ENCODE data around the gene IL9R. TPM values are rescaled to one million over a fixed set of nuclear protein-coding genes. Genes with fewer than 3 reads are reported as not detected.

IL9R gene
- total and polyA plus RNA-seq, 10 of the 15 experiments (the other 5 are each of a cell fraction or from before 2014, with no cell fraction given): 0.47 to 5.9 (median 2.4) TPM

GRCh38 chrX:156000361-156000926 lies 2.9 kb downstream of the IL9R start:
- ATAC-seq: no peak
- ChIA-PET POLR2A (no interaction called here), RAD21 (ENCODE audit: unreplicated experiment) (no interaction called here), CTCF (no interaction called here), SMC1A (ENCODE audit: uncharacterized antibody, unreplicated experiment) (no interaction called here)
- TF ChIP-seq JUNB (IDR thresholded peaks at IDR 0.05): no peak
- TF ChIP-seq SMAD5 (IDR thresholded peaks at IDR 0.05; ENCODE audit: low read depth): no peak
- TF ChIP-seq, protein P1, sequence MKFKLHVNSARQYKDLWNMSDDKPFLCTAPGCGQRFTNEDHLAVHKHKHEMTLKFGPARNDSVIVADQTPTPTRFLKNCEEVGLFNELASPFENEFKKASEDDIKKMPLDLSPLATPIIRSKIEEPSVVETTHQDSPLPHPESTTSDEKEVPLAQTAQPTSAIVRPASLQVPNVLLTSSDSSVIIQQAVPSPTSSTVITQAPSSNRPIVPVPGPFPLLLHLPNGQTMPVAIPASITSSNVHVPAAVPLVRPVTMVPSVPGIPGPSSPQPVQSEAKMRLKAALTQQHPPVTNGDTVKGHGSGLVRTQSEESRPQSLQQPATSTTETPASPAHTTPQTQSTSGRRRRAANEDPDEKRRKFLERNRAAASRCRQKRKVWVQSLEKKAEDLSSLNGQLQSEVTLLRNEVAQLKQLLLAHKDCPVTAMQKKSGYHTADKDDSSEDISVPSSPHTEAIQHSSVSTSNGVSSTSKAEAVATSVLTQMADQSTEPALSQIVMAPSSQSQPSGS (IDR thresholded peaks at IDR 0.05; ENCODE audit: low read length): no peak
- TF ChIP-seq JUND (IDR thresholded peaks at IDR 0.05; ENCODE audit: low read depth, low read length): no peak
- TF ChIP-seq E4F1 (IDR thresholded peaks at IDR 0.05; ENCODE audit: borderline replicate concordance, partially characterized antibody): no peak
- TF ChIP-seq CBX5 (IDR thresholded peaks at IDR 0.05; ENCODE audit: low read depth): no peak
- no peak for TF ChIP-seq HDAC6 (IDR thresholded peaks at IDR 0.05; ENCODE audit: unreplicated experiment)
- TF ChIP-seq BCL11A (IDR thresholded peaks at IDR 0.05; ENCODE audit: low read depth, low read length): no peak
- TF ChIP-seq PAX8 (IDR thresholded peaks at IDR 0.05): no peak
- Histone ChIP-seq H3K79me2 (ENCODE audit: control insufficient read depth, insufficient read depth, low read length) (no peaks in the 10 kb centered on the region), H4K20me1 (ENCODE audit: control insufficient read depth, insufficient read depth) (no peaks in the 10 kb centered on the region), H3K36me3 (ENCODE audit: control insufficient read depth in 2 of 2, insufficient read depth in 2 of 2, low read length in 1 of 2) (no peaks in the 10 kb centered on the region), H3K9me3 (replicated peaks; ENCODE audit: control insufficient read depth, insufficient read depth, low read length) (no peaks in the 10 kb centered on the region), H2AFZ (ENCODE audit: control insufficient read depth, low read depth, low read length) (no peak overlapping the region), H3K4me3 (no peak overlapping the region), H3K27me3 (replicated peaks in 1 of 2; ENCODE audit: control insufficient read depth in 2 of 2, insufficient read depth in 2 of 2, low read length in 1 of 2) (no peaks in the 10 kb centered on the region), H3K4me2 (ENCODE audit: control insufficient read depth, insufficient read depth) (no peak overlapping the region), H3K9ac (ENCODE audit: control insufficient read depth, insufficient read depth, low read length) (no peak overlapping the region), H3K4me1 (ENCODE audit: control insufficient read depth, insufficient read depth, low read length) (no peaks in the 10 kb centered on the region; the same call in 1 of the 2 replicates), H3K27ac (ENCODE audit: control insufficient read depth, insufficient read depth) (no peak overlapping the region)
- intact Hi-C loops (cut with micrococcal nuclease; ENCODE audit: unreplicated experiment) (no loop called here), in situ Hi-C loops (cut with MboI) (no loop called here)
- 57% methylated on average over 4 of the region's 5 CpGs for WGBS (ENCODE audit: insufficient coverage, insufficient replicate concordance, low lambda C conversion rate, missing lambda C conversion rate)
- no peak for FAIRE-seq
- BruUV-seq (replicated peaks): no TSS peak
- DNase-seq (ENCODE audit: low read depth, low spot score): no peak

All from GM12878 (cell line).